Progenitor cell of endocrine pancreas (in vitro differentiated cells): ENCODE results near the gene ST13. TPM values are rescaled to one million over a fixed set of nuclear protein-coding genes. Genes with fewer than 3 reads are reported as not detected.

Source experiments
- DNase-seq: peaks from one replicate; pipeline ENCODE4 v3.0.0; 2021; ENCODE audit warnings: low spot score; ENCODE audit not compliant: unreplicated experiment
- H3K27ac Mint-ChIP-seq: 2 replicates; pipeline ENCODE4 v1.8.0; 2021; ENCODE audit warnings: mild to moderate bottlenecking, moderate library complexity, mixed read lengths
- H3K27me3 Mint-ChIP-seq: 2 replicates; pipeline ENCODE4 v1.8.0; 2021; ENCODE audit warnings: mixed read lengths
- H3K36me3 Mint-ChIP-seq: 2 replicates; pipeline ENCODE4 v1.8.0; 2022; ENCODE audit warnings: mixed read lengths; ENCODE audit not compliant: insufficient read depth
- H3K4me1 Mint-ChIP-seq: 2 replicates; pipeline ENCODE4 v1.8.0; 2021; ENCODE audit warnings: low read depth, mixed read lengths
- H3K4me3 Mint-ChIP-seq: 2 replicates; pipeline ENCODE4 v1.8.0; 2021; ENCODE audit warnings: low read depth, mild to moderate bottlenecking, moderate library complexity, mixed read lengths
- H3K9me3 Mint-ChIP-seq: 2 replicates; pipeline ENCODE4 v1.8.0; 2021; ENCODE audit warnings: low read depth, mixed read lengths
- CTCF ChIP-seq: fragments of 200-600 bp; sonication (generic); IDR thresholded peaks from one replicate; pipeline ENCODE4 v1.5.0; 2021; ENCODE audit warnings: antibody characterized with exemption, mild to moderate bottlenecking; ENCODE audit not compliant: unreplicated experiment
- total RNA-seq: library from RNA; stranded (reverse); gene quantifications from 2 replicates; pipeline ENCODE4 v1.2.1, GENCODE V29; 2021

The ST13 gene
- total RNA-seq, 1 donor from 2014 or later: 372 TPM

- Mint-ChIP-seq H3K27ac (peak overlapping the region; percentile 35), H3K27me3 (no peaks in the 10 kb centered on the region), H3K36me3 (no peaks in the 10 kb centered on the region), H3K4me3 (no peak overlapping the region), H3K9me3 (no peaks in the 10 kb centered on the region), H3K4me1 (peaks cover 2% of the 10 kb centered on the region)
- DNase-seq: no peak
- no peak for TF ChIP-seq CTCF
Measured at GRCh38 chr22:40808018-40808841, 48.2 kb downstream of the ST13 start.

- no peak for TF ChIP-seq CTCF
- Mint-ChIP-seq H3K27ac (no peak overlapping the region), H3K4me1 (peaks cover 2% of the 10 kb centered on the region), H3K36me3 (no peaks in the 10 kb centered on the region), H3K4me3 (no peak overlapping the region), H3K27me3 (no peaks in the 10 kb centered on the region), H3K9me3 (no peaks in the 10 kb centered on the region)
- no peak for DNase-seq
Measured at GRCh38 chr22:40806711-40807110, 49.7 kb downstream of the ST13 start.

DNA sequence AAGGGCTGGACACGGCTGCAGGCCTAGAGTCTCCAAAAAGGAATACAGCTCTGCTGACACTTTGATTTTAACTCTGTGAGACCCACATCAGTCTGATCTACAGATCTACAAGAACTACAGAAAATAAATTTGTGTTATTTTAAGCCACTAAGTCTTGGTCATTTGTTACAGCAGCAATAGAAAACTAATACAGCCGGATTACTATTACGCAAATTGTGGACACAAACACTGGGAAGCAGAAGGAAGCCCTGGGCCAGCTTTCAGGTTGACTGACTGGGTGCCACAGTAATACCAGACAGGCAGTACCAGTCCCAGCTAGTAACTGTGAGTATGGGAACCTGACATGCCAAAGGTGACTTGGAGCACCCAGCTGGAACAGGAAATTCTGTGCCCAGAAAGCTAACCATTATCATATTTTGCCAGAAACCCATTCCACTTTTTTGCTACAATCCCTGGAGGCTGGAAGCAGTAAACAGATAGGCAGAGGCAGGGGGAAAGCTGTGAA is 50.7 kb downstream of the ST13 start:
- no peaks in the 10 kb centered on the region for H3K36me3 Mint-ChIP-seq
- H3K27ac Mint-ChIP-seq: peak overlapping the region; percentile 51
- H3K27me3 Mint-ChIP-seq: no peaks in the 10 kb centered on the region
- peaks cover 2% of the 10 kb centered on the region for H3K4me1 Mint-ChIP-seq
- no peaks in the 10 kb centered on the region for H3K9me3 Mint-ChIP-seq
- TF ChIP-seq CTCF: no peak
- H3K4me3 Mint-ChIP-seq: no peak overlapping the region
- DNase-seq: no peak

DNA sequence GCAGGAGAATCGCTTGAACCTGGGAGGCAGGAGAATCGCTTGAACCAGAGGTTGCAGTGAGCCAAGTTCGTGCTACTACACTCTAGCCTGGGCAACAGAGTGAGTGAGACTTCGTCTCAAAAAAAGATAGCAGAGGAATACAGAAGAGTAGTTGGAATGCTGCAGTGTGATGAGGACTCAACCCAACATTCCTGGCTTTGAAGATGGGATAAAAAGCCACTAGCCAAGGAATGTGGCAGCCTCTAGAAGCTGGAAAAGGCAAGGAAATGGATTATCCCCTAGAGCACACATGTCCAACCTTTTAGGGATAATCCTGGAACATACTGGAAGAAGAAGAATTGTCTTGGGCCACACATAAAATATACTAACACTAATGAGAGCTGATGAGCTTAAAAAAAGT is 51.2 kb downstream of the ST13 start:
- Mint-ChIP-seq H3K27ac (no peak overlapping the region), H3K9me3 (no peaks in the 10 kb centered on the region), H3K4me3 (no peak overlapping the region), H3K27me3 (no peaks in the 10 kb centered on the region), H3K36me3 (no peaks in the 10 kb centered on the region), H3K4me1 (peaks cover 2% of the 10 kb centered on the region)
- DNase-seq: no peak
- no peak for TF ChIP-seq CTCF

DNA sequence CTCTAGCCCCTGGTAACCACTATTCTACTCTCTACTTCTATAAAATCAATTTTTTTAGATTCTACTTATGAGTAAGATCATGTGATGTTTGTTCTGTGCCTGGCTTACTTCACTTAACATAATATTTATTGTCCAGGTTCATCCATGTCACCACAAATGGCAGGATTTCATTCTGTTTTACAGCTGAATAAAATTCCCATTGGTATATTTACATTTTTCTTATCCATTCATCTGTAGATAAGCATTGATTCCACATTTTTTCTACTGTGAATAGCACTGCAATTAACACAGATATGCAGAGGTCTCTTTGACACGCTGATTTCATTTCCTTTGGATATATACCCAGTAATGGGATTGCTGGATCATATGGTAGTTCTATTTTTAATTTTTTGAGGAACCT is 53.1 kb downstream of the ST13 start:
- Mint-ChIP-seq H3K4me3 (no peak overlapping the region), H3K27ac (no peak overlapping the region), H3K9me3 (no peaks in the 10 kb centered on the region), H3K27me3 (no peaks in the 10 kb centered on the region), H3K36me3 (no peaks in the 10 kb centered on the region), H3K4me1 (peaks cover under 1% of the 10 kb centered on the region)
- TF ChIP-seq CTCF: no peak
- no peak for DNase-seq
